WTC11 (cell line): ENCODE data around the gene LAMA5.

Experiments used
- CTCF ChIP-seq: fragments of 200-600 bp; IDR thresholded peaks from 2 replicates; pipeline ENCODE4 v1.8.0; 2022; ENCODE audit warnings: antibody characterized with exemption
- ELF4 ChIP-seq: sonication (generic); formaldehyde crosslinking; IDR thresholded peaks from 2 replicates; pipeline ENCODE4 v1.8.1; 2022; ENCODE audit warnings: low read depth, mild to moderate bottlenecking, moderate library complexity, missing genetic modification reagents
- ETV6 ChIP-seq: sonication (generic); formaldehyde crosslinking; IDR thresholded peaks from 2 replicates; pipeline ENCODE4 v1.8.1; 2022; ENCODE audit warnings: mild to moderate bottlenecking, missing genetic modification reagents
- IRF2 ChIP-seq: sonication (generic); formaldehyde crosslinking; IDR thresholded peaks from 2 replicates; pipeline ENCODE4 v1.8.0; 2022; ENCODE audit warnings: low read depth, missing genetic modification reagents, borderline replicate concordance
- TEAD4 ChIP-seq: sonication (generic); formaldehyde crosslinking; IDR thresholded peaks from 2 replicates; pipeline ENCODE4 v1.8.0; 2022; ENCODE audit warnings: mild to moderate bottlenecking, missing genetic modification reagents
- ZNF121 ChIP-seq: sonication (generic); formaldehyde crosslinking; IDR thresholded peaks from 2 replicates; pipeline ENCODE4 v1.8.0; 2023; ENCODE audit warnings: missing genetic modification reagents
- ZNF232 ChIP-seq: sonication (generic); formaldehyde crosslinking; IDR thresholded peaks from 2 replicates; pipeline ENCODE4 v1.8.0; 2022; ENCODE audit warnings: mild to moderate bottlenecking, missing genetic modification reagents
- ZNF512 ChIP-seq: sonication (generic); formaldehyde crosslinking; IDR thresholded peaks from 2 replicates; pipeline ENCODE4 v1.8.1; 2022; ENCODE audit warnings: missing genetic modification reagents, borderline replicate concordance

GRCh38 chr20:62319346-62319909 is 47.7 kb downstream of the LAMA5 start:
- TF ChIP-seq TEAD4 (CRISPR knock-in tag) (no peak), IRF2 (no peak), ZNF121 (CRISPR knock-in tag) (no peak), ELF4 (CRISPR knock-in tag) (no peak), CTCF (no peak), ZNF512 (CRISPR knock-in tag) (no peak), ZNF232 (CRISPR knock-in tag) (no peak), ETV6 (no peak)
